HL-60/S4 (cell line): ENCODE measurements around the gene EXPH5.

Experiments used
- in situ Hi-C: fragments of 300-500 bp; cut with MboI; formaldehyde crosslinking; loops from 2 replicates; pipeline ENCODE4 v1.14.3; 2022; ENCODE audit warnings: low sequenced_read_pairs

EXPH5 gene

GRCh38 chr11:108568195-108568858 is 25.2 kb downstream of the EXPH5 start:
- in situ Hi-C loops = no loop called here

- in situ Hi-C loops = no loop called here
Observed at GRCh38 chr11:108565653-108566052, 27.9 kb downstream of the EXPH5 start.

DNA sequence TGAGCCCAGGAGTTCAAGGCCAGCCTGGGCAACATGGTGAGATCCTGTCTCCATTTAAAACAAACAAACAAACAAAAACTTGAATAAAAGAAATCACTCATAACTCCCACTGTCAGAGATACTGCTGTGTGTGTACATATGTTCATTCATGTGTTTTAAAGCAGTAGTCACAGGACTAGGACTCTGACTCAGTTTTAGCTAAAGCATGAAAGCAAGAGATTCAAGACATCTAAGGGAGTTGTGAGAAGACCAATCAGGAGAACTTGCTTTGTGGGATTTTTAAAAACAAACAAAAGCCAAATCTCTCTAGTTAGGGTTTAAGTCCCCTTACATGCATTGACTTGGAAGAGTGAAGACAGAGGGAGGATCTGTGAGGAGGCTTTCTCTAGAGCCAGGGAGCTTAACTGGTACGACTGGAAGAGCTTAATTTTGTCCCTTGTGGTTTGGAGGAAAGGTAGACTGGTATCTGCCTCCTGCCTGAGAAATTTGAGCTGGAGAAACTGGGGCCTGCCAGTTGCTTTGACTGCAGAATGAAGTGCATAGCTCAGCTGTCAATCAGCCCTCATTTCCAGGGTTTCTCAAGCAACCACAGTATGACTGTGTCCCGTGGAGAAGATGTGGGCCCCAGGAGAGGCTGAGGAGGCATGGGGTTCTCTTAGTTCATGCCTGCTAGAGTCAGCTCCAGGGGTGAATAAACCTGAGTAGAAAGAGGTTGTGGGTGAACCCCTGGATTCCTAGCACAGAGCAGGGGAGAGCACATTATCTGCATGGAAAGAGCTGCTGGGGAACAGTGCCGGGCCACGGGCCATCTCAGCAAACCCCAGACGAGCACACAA is 30.6 kb downstream of the EXPH5 start:
- in situ Hi-C loops = no loop called here

GRCh38 chr11:108561535-108561991 is 32.0 kb downstream of the EXPH5 start:
- in situ Hi-C loops = no loop called here

DNA sequence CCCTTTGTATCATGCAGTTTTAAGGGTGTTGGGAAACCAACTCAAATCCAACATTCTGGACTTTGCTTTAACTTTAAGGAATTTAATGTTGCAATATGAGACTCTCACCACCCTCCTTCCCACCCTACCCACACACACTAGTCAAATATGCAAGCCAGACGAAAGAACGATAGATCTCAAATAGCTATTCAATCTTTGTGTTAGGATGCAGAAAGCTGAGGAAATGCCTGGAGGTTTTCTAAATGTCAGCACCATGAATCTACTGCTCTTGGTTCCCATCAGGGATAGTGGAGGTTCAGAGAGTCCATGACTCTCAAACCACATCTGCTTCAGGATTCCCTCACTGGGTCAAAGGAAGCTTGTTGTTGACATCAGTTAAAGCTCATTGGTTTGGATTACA is 33.7 kb downstream of the EXPH5 start:
- in situ Hi-C loops = no loop called here

- in situ Hi-C loops = no loop called here
Observed at GRCh38 chr11:108559340-108559739, 34.2 kb downstream of the EXPH5 start.

GRCh38 chr11:108558222-108558621 is 35.3 kb downstream of the EXPH5 start:
- in situ Hi-C loops = no loop called here

DNA sequence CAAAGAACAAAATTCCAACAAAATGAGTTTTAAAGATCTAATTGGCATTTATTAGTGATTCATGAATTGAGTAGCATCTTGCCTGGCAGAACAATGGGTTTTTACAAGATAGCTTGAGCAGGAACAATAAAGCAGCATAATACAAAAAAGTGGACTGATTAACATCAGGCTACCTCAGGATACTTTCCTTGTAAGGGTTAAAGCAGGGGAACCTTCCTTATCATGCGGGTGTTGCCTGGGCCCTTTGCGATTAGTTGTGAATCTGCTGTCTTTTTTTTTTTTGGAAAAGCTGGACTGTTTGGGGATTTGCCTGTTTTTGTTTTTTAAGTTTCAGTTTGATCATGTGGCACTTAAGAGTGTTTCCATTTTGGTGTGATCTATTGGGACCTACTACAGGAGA is 37.5 kb downstream of the EXPH5 start:
- in situ Hi-C loops = no loop called here

DNA sequence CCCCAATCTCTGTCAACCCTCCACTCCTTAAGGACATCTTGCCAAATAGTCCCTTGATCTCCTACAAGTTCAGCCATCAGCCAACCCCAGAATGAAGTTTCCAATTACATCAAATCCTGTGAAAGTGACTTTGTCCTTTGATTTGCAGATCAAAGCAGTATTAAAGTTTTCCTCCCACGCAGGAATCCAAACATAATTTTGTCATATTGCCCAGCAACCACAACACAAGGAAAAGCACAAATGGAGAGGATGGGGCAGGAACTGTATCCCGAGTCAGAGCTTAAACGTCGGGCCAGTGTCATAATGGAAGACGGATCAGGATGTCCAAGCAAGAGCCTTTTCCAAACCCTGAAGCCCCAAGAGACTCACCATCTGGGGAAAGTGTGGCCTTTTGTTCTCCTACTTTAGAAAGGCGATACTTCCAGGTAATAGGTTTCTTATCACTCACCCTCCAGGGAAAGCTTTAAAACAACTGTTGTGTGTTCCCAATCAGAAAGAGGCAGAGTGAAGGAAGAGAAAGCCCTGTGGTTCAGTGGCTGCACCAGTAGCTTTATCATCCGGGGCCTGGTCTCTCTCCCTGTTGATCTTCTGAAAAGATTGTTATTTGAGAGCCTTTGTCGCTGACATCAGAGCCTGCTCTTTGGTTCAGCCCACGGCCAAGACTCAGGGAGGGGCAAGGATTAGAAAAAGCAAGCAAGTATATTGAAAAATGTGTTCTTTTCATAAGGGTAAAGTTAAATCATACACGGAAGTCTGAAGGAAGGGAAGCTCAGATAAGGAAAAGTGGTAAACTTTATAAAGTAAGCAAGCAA is 41.7 kb downstream of the EXPH5 start:
- in situ Hi-C loops = no loop called here

- in situ Hi-C loops = no loop called here
Observed at GRCh38 chr11:108549319-108549885, 44.2 kb downstream of the EXPH5 start.

DNA sequence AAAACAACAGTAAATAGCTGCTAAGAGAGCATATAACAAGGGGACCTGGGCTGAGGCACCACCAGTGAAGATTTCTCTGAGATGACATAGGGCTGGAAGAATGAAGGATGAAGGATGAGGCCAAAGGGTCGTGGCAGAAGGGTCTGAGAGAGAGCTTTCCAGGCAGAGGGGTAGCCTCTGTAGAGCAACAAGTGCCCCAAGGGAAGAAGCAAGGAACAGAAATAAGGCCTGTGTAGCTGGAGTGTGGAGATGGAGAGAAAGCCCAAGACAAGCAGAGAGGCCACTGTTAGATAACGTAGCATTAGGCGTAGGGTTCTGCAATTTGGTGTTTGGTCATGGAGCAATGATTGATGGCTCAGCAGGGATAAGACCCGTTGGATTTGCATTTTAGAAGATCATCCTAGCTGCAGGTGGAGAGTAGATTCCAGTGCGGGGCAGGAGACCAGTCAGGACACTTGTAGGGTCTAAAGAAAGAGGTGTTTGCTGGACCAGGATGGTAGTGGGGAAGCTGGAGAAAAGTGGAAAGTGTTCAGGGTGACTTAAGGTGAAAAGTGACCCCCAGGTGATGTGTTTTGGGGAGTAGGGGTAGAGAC is 47.6 kb downstream of the EXPH5 start:
- in situ Hi-C loops = no loop called here

GRCh38 chr11:108543316-108543964 is 50.1 kb downstream of the EXPH5 start:
- in situ Hi-C loops = no loop called here

GRCh38 chr11:108541531-108541930 is 52.0 kb downstream of the EXPH5 start:
- in situ Hi-C loops = no loop called here

GRCh38 chr11:108538502-108538901 is 55.1 kb downstream of the EXPH5 start:
- in situ Hi-C loops = no loop called here

- in situ Hi-C loops = no loop called here
Observed at GRCh38 chr11:108538022-108538424, 55.5 kb downstream of the EXPH5 start.

DNA sequence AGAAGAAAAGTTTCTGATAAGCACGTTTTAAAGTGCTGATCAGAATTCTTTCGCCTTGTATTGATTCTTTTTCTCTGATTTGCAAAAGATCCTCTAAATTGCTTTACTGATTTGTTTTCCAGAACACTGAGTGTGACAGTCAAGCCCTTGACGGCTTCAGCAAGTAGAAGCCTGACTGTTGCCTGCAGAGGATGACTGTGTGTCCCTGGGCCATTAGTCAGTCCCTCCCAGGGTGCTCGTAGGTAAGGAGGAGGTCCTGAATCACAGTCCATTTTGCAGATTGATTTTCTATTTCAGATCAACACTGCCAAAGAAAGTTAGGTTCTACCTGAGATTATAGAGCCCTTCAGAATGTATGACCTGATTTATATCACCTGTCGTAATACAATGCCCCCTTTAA is 56.8 kb downstream of the EXPH5 start:
- in situ Hi-C loops = no loop called here

- in situ Hi-C loops = no loop called here
Observed at GRCh38 chr11:108535384-108535955, 58.1 kb downstream of the EXPH5 start.

- in situ Hi-C loops = no loop called here
Observed at GRCh38 chr11:108534274-108534882, 59.2 kb downstream of the EXPH5 start.

- in situ Hi-C loops = no loop called here
Observed at GRCh38 chr11:108530426-108530825, 63.1 kb downstream of the EXPH5 start.
